Osteoblast (primary cell): ENCODE measurements around the gene WNK2. TPM values are rescaled to one million over a fixed set of nuclear protein-coding genes. Genes with fewer than 3 reads are reported as not detected.

Source experiments
- DNase-seq: peaks from one replicate; pipeline ENCODE4 v3.0.0; 2011; ENCODE audit warnings: low spot score, mixed read lengths; ENCODE audit not compliant: insufficient read length; ENCODE audit errors: missing footprints
- H2AFZ ChIP-seq: 2 replicates; pipeline ENCODE4 v1.6.0; 2011; ENCODE audit warnings: mild to moderate bottlenecking, low read length
- H3K27ac ChIP-seq: 2 replicates; pipeline ENCODE4 v1.5.1; 2011; ENCODE audit warnings: mild to moderate bottlenecking, low read depth, low read length, moderate library complexity
- H3K27me3 ChIP-seq: 2 replicates; pipeline ENCODE4 v1.6.0; 2012; ENCODE audit warnings: mild to moderate bottlenecking, control low read depth, inconsistent platforms, low read length, moderate library complexity; ENCODE audit not compliant: insufficient read depth
- H3K36me3 ChIP-seq: 2 replicates; pipeline ENCODE4 v1.5.1; 2011; ENCODE audit warnings: mild to moderate bottlenecking, low read length, control low read depth, moderate library complexity; ENCODE audit not compliant: insufficient read depth
- H3K4me1 ChIP-seq: 2 replicates; pipeline ENCODE4 v1.5.1; 2011; ENCODE audit warnings: mild to moderate bottlenecking, low read length, control low read depth, moderate library complexity; ENCODE audit not compliant: insufficient read depth
- H3K4me2 ChIP-seq: 2 replicates; pipeline ENCODE4 v1.6.0; 2011; ENCODE audit warnings: mild to moderate bottlenecking, low read length; ENCODE audit not compliant: insufficient read depth
- H3K4me3 ChIP-seq: fragments of 200-600 bp; sonication (generic); 3 replicates; pipeline ENCODE4 v1.5.1; 2012; ENCODE audit warnings: mild to moderate bottlenecking, low read length, inconsistent platforms; ENCODE audit not compliant: insufficient read depth
- H3K79me2 ChIP-seq: 2 replicates; pipeline ENCODE4 v1.6.0; 2012; ENCODE audit warnings: mild to moderate bottlenecking, low read length, control low read depth, inconsistent platforms; ENCODE audit not compliant: insufficient read depth
- H3K9me3 ChIP-seq: 2 replicates; pipeline ENCODE4 v1.5.1; 2011; ENCODE audit warnings: low read depth, low read length, control low read depth
- H4K20me1 ChIP-seq: 2 replicates; pipeline ENCODE4 v1.6.0; 2012; ENCODE audit warnings: mild to moderate bottlenecking, low read length, control low read depth; ENCODE audit not compliant: insufficient read depth
- total RNA-seq: library from RNA; depleted of rRNA; stranded (reverse); fragments of >200 nt; gene quantifications from 2 replicates; pipeline ENCODE4 v1.2.3, GENCODE V29; 2012
- TF ChIP-seq, protein P1 (sequence below): IDR thresholded peaks from 2 replicates; pipeline ENCODE4 v1.5.1; 2011; ENCODE audit warnings: mild to moderate bottlenecking, low read depth, low read length, moderate library complexity; ENCODE audit errors: extremely low read depth

Gene WNK2
- total RNA-seq, 1 donor = not detected

DNA sequence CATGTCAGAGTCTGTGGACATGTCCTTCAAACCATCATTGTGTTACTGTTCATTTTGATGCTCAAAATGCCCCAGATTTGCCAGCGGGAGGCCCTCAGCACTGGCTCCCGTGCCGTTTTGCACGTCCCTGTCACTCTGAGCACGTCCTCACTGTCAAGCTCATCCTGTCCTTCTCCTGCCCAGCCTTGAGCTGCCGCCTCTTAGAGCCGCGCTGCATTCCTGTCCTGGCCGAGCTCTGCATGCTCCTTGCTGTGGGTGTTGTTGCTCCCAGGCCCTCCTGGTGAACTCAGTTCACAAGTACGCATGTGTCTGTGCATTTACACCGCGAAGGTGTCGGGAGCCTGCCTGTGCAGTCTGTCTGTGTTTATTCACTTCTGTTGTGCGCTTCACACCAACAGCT lies 62.2 kb downstream of the WNK2 start:
- Histone ChIP-seq H4K20me1 (no peaks in the 10 kb centered on the region), H3K79me2 (no peaks in the 10 kb centered on the region), H3K4me2 (no peak overlapping the region), H3K36me3 (no peaks in the 10 kb centered on the region), H3K27ac (no peak overlapping the region), H3K4me3 (no peak overlapping the region), H3K4me1 (no peaks in the 10 kb centered on the region), H2AFZ (no peak overlapping the region), H3K27me3 (no peaks in the 10 kb centered on the region), H3K9me3 (no peaks in the 10 kb centered on the region)
- DNase-seq = no peak
- TF ChIP-seq, protein P1, sequence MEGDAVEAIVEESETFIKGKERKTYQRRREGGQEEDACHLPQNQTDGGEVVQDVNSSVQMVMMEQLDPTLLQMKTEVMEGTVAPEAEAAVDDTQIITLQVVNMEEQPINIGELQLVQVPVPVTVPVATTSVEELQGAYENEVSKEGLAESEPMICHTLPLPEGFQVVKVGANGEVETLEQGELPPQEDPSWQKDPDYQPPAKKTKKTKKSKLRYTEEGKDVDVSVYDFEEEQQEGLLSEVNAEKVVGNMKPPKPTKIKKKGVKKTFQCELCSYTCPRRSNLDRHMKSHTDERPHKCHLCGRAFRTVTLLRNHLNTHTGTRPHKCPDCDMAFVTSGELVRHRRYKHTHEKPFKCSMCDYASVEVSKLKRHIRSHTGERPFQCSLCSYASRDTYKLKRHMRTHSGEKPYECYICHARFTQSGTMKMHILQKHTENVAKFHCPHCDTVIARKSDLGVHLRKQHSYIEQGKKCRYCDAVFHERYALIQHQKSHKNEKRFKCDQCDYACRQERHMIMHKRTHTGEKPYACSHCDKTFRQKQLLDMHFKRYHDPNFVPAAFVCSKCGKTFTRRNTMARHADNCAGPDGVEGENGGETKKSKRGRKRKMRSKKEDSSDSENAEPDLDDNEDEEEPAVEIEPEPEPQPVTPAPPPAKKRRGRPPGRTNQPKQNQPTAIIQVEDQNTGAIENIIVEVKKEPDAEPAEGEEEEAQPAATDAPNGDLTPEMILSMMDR = no peak

DNA sequence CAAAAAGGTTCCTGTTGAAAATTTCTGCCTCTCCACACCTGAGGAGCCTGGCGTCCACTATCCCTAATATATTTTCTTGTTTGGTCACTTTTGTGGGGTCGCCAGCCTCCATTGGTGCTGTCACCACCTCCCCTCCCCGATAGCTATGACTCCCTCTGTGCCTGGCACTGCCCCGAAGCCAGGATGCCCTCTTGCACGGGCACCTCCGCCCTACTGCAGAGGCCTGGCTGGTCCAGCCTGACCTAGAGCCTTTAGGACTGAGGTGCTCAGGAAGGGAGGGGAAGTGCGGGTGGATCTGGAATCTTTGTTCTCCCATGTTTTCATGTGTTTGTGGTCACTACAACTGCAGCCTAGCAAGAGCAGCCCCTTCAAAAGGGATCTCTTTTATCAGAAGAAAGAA lies 62.6 kb downstream of the WNK2 start:
- Histone ChIP-seq H3K27ac (no peak overlapping the region), H3K79me2 (no peaks in the 10 kb centered on the region), H3K36me3 (no peaks in the 10 kb centered on the region), H3K4me3 (no peak overlapping the region), H4K20me1 (no peaks in the 10 kb centered on the region), H3K4me1 (no peaks in the 10 kb centered on the region), H3K4me2 (no peak overlapping the region), H3K27me3 (no peaks in the 10 kb centered on the region), H2AFZ (no peak overlapping the region), H3K9me3 (no peaks in the 10 kb centered on the region)
- TF ChIP-seq, protein P1 = no peak
- DNase-seq = no peak

DNA sequence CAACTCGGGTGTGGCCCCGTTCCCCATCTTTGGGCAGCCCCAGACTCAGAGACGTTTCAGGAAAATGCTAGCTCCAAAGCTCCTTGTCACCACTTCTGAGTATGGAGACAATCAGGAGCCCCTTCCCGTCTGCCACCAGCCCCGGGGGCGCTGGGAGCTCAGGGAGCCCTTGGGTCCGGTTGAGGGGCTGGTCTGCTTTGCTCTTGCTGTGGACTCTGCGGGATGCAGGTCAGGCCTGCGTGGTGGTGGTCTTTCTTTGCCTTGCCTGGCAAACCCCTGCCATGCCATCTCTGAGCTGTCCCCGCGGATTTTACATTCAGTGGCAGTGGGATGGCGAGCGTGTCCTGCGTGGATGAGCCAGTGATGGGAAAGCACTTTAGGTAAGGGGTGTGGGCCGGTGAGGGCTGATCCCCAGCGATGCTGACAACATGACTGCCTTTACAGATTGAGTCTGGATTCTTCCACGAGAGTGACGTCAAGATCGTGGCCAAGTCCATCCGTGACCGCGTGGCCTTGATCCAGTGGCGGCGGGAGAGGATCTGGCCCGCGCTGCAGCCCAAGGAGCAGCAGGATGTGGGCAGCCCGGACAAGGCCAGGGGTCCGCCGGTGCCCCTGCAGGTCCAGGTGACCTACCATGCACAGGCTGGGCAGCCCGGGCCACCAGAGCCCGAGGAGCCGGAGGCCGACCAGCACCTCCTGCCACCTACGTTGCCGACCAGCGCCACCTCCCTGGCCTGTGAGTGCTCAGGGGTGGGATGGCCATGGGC lies 63.3 kb downstream of the WNK2 start:
- no peaks in the 10 kb centered on the region for H3K9me3 ChIP-seq
- no peak overlapping the region for H2AFZ ChIP-seq
- H3K27ac ChIP-seq = no peak overlapping the region
- no peaks in the 10 kb centered on the region for H3K4me1 ChIP-seq
- H3K4me3 ChIP-seq = no peak overlapping the region
- H4K20me1 ChIP-seq = no peaks in the 10 kb centered on the region
- peaks cover 4% of the 10 kb centered on the region for H3K27me3 ChIP-seq
- no peak for DNase-seq
- no peak overlapping the region for H3K4me2 ChIP-seq
- no peaks in the 10 kb centered on the region for H3K36me3 ChIP-seq
- TF ChIP-seq, protein P1 = no peak
- H3K79me2 ChIP-seq = no peaks in the 10 kb centered on the region

DNA sequence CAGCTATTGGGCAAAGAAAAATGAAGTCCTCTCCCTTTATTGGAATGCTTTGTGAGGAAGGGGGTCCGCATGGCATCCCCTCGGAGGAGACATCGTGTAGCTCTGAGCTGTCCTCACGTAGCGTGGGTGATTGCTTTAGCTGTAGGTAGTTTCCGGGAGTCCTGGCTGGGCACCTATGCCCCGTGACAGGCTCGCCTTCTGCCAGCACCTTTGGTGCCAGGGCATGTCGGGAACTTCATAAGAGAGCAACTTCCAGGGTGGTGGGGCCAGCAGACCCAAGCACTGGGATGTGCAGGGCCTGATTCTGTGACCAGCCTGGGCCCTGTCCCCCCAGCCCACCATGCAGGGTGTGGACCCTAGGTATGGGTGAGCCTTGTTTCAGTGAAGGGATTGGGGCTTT lies 64.0 kb downstream of the WNK2 start:
- H3K27ac ChIP-seq = no peak overlapping the region
- H3K4me3 ChIP-seq = no peak overlapping the region
- H3K4me2 ChIP-seq = no peak overlapping the region
- no peak for DNase-seq
- H3K9me3 ChIP-seq = no peaks in the 10 kb centered on the region
- no peaks in the 10 kb centered on the region for H3K36me3 ChIP-seq
- peaks cover 7% of the 10 kb centered on the region for H3K27me3 ChIP-seq
- H3K4me1 ChIP-seq = no peaks in the 10 kb centered on the region
- no peak overlapping the region for H2AFZ ChIP-seq
- H4K20me1 ChIP-seq = no peaks in the 10 kb centered on the region
- no peaks in the 10 kb centered on the region for H3K79me2 ChIP-seq
- TF ChIP-seq, protein P1 = no peak
